H1 (cell line): ENCODE data around the gene MPDU1. TPM values are rescaled to one million over a fixed set of nuclear protein-coding genes. Genes with fewer than 3 reads are reported as not detected.

ENCODE experiments used
- CTCF ChIA-PET: fragments of 300-600 bp; sonication (Branson Sonifier 250); formaldehyde crosslinking; loops from one replicate; lab custom pipeline; 2021; ENCODE audit not compliant: partially characterized antibody; lab: Charles Lee
- POLR2A ChIA-PET: fragments of 300-600 bp; sonication (Branson Sonifier 250); formaldehyde crosslinking; loops from one replicate; lab custom pipeline; 2021; ENCODE audit warnings: inconsistent platforms; ENCODE audit not compliant: partially characterized antibody; lab: Charles Lee
- DNase-seq, 2 experiments: peaks; one replicate each; pipeline versions ENCODE4 v3.0.0 to v3.0.0-alpha.2; 2010 to 2022; ENCODE audit warnings: low spot score in 2 of 2, low read depth in 1 of 2, mixed read lengths in 1 of 2
- FAIRE-seq: peaks from 2 replicates; lab custom pipeline; 2011; peaks lifted over from hg19 to GRCh38; lab: Jason Lieb, UNC
- H2AFZ ChIP-seq: 2 replicates; pipeline ENCODE4 v1.8.1; 2012; ENCODE audit warnings: low read length, inconsistent platforms
- H2AK5ac ChIP-seq: 2 replicates; pipeline ENCODE4 v1.6.1; 2013; ENCODE audit warnings: low read depth, low read length
- H2BK120ac ChIP-seq: replicated peaks from 2 replicates; pipeline ENCODE3; 2013; ENCODE audit warnings: low read depth, low read length, inconsistent platforms
- H2BK12ac ChIP-seq: 2 replicates; pipeline ENCODE4 v1.6.1; 2013; ENCODE audit warnings: low read depth, low read length
- H2BK15ac ChIP-seq: 2 replicates; pipeline ENCODE4 v1.6.1; 2013; ENCODE audit warnings: low read length
- H2BK20ac ChIP-seq: 2 replicates; pipeline ENCODE4 v1.6.1; 2013; ENCODE audit warnings: low read length
- H2BK5ac ChIP-seq: 2 replicates; pipeline ENCODE4 v1.6.1; 2013; ENCODE audit warnings: low read depth, low read length
- H3K14ac ChIP-seq: 2 replicates; pipeline ENCODE4 v1.6.1; 2013; ENCODE audit warnings: inconsistent platforms; ENCODE audit not compliant: insufficient read length
- H3K18ac ChIP-seq: 2 replicates; pipeline ENCODE4 v1.6.1; 2013; ENCODE audit warnings: low read length; ENCODE audit errors: extremely low read depth
- H3K23ac ChIP-seq: 2 replicates; pipeline ENCODE4 v1.6.1; 2013; ENCODE audit warnings: inconsistent platforms; ENCODE audit not compliant: insufficient read length
- H3K23me2 ChIP-seq: 2 replicates; pipeline ENCODE4 v1.6.1; 2013; ENCODE audit warnings: low read depth, low read length
- H3K27ac ChIP-seq: 2 replicates; pipeline ENCODE4 v1.6.1; 2011; ENCODE audit warnings: low read depth, low read length, inconsistent platforms
- H3K27me3 ChIP-seq, 4 experiments: replicated peaks in 1 of 4; 1 replicate in 1 of 4; 2 replicates in 3 of 4; pipeline versions ENCODE4 v1.6.1 to v1.8.1; 2011 to 2013; ENCODE audit warnings: low read length in 3 of 4, mild to moderate bottlenecking in 3 of 4, inconsistent platforms in 2 of 4, mixed read lengths in 2 of 4, moderate library complexity in 1 of 4; ENCODE audit not compliant: control insufficient read depth in 3 of 4, insufficient read depth in 3 of 4; ENCODE audit errors: extremely low read depth in 1 of 4
- H3K36me3 ChIP-seq, 4 experiments: 2 replicates each; pipeline versions ENCODE4 v1.6.1 to v1.8.1; 2011 to 2013; ENCODE audit warnings: mild to moderate bottlenecking in 4 of 4, low read length in 3 of 4, moderate library complexity in 2 of 4, control low read depth in 1 of 4, inconsistent platforms in 1 of 4; ENCODE audit not compliant: insufficient read depth in 4 of 4, control insufficient read depth in 2 of 4
- H3K4ac ChIP-seq: replicated peaks from 2 replicates; pipeline ENCODE3; 2013; ENCODE audit warnings: low read length, low read depth, mixed read lengths, inconsistent platforms; ENCODE audit not compliant: insufficient read length
- H3K4me1 ChIP-seq, 4 experiments: replicated peaks in 1 of 4; 1 replicate in 1 of 4; 2 replicates in 3 of 4; pipeline versions ENCODE4 v1.6.1 to v1.8.1; 2011 to 2013; ENCODE audit warnings: low read length in 3 of 4, inconsistent platforms in 2 of 4, mixed read lengths in 1 of 4; ENCODE audit not compliant: insufficient read depth in 4 of 4, control insufficient read depth in 3 of 4
- H3K4me2 ChIP-seq, 2 experiments: 2 replicates each; pipeline versions ENCODE4 v1.6.1 to v1.8.1; 2011 to 2013; ENCODE audit warnings: low read depth in 2 of 2, low read length in 2 of 2, control low read depth in 1 of 2, inconsistent platforms in 1 of 2, mild to moderate bottlenecking in 1 of 2; ENCODE audit not compliant: insufficient read depth in 1 of 2
- H3K4me3 ChIP-seq, 4 experiments: fragments of 200-600, 300-600 bp in 1 of 4; sonication (generic), shearing (Covaris generic), sonication (Bioruptor Twin) in 1 of 4; 2 replicates each; pipeline versions ENCODE4 v1.5.1 to v1.8.1; 2011 to 2016; ENCODE audit warnings: low read length in 4 of 4, low read depth in 3 of 4, control low read depth in 2 of 4, inconsistent platforms in 2 of 4, mild to moderate bottlenecking in 2 of 4, mixed read lengths in 1 of 4, moderate library complexity in 1 of 4; ENCODE audit not compliant: insufficient read depth in 2 of 4; ENCODE audit errors: extremely low read depth in 1 of 4
- H3K56ac ChIP-seq: replicated peaks from 2 replicates; pipeline ENCODE3; 2013; ENCODE audit warnings: low read depth, mild to moderate bottlenecking, mixed read lengths, low read length, inconsistent platforms; ENCODE audit not compliant: insufficient read length
- H3K79me1 ChIP-seq: 2 replicates; pipeline ENCODE4 v1.6.1; 2013; ENCODE audit warnings: low read depth, low read length, control low read depth
- H3K79me2 ChIP-seq, 2 experiments: 2 replicates each; pipeline versions ENCODE4 v1.6.1 to v1.8.1; 2012 to 2013; ENCODE audit warnings: low read length in 2 of 2, mild to moderate bottlenecking in 2 of 2, inconsistent platforms in 1 of 2; ENCODE audit not compliant: insufficient read depth in 2 of 2, control insufficient read depth in 1 of 2
- H3K9ac ChIP-seq, 4 experiments: replicated peaks in 1 of 4; 1 replicate in 1 of 4; 2 replicates in 3 of 4; pipeline versions ENCODE4 v1.6.1 to v1.8.1; 2011 to 2013; ENCODE audit warnings: low read depth in 3 of 4, low read length in 3 of 4, control low read depth in 2 of 4, mild to moderate bottlenecking in 2 of 4, moderate library complexity in 2 of 4, inconsistent platforms in 1 of 4; ENCODE audit errors: extremely low read depth in 1 of 4
- H3K9me3 ChIP-seq, 2 experiments: 2 replicates each; pipeline versions ENCODE4 v1.6.1 to v1.8.1; 2012 to 2013; ENCODE audit warnings: mild to moderate bottlenecking in 2 of 2, moderate library complexity in 2 of 2, control low read depth in 1 of 2, inconsistent platforms in 1 of 2, low read depth in 1 of 2, low read length in 1 of 2, mixed read lengths in 1 of 2; ENCODE audit not compliant: insufficient read depth in 2 of 2
- H4K20me1 ChIP-seq, 2 experiments: replicated peaks in 1 of 2; 2 replicates each; pipeline versions ENCODE3 to v1.8.1; 2011 to 2013; ENCODE audit warnings: inconsistent platforms in 2 of 2, low read length in 2 of 2, mild to moderate bottlenecking in 1 of 2; ENCODE audit not compliant: insufficient read depth in 2 of 2, control insufficient read depth in 1 of 2
- H4K5ac ChIP-seq: 2 replicates; pipeline ENCODE4 v1.6.1; 2013; ENCODE audit warnings: low read length, low read depth, mixed read lengths, inconsistent platforms; ENCODE audit not compliant: insufficient read length
- H4K8ac ChIP-seq: 2 replicates; pipeline ENCODE4 v1.8.0; 2013; ENCODE audit warnings: mild to moderate bottlenecking, moderate library complexity, low read length, inconsistent platforms; ENCODE audit not compliant: insufficient read depth; ENCODE audit errors: extremely low read depth
- H4K91ac ChIP-seq: replicated peaks from 2 replicates; pipeline ENCODE3; 2013; ENCODE audit warnings: low read length, mixed read lengths, inconsistent platforms; ENCODE audit not compliant: insufficient read length
- CBX8 ChIP-seq: fragments of 300-800, 300-1000 bp; sonication (generic); IDR thresholded peaks from 2 replicates; pipeline ENCODE4 v1.7.1; 2016; ENCODE audit warnings: low read depth, low read length, borderline replicate concordance
- CTCF ChIP-seq, 3 experiments: IDR thresholded peaks; 1 replicate in 2 of 3; 2 replicates in 1 of 3; pipeline versions ENCODE4 v1.5.1 to v1.6.1; 2011; ENCODE audit warnings: low read length in 3 of 3, mild to moderate bottlenecking in 3 of 3, inconsistent platforms in 2 of 3, low read depth in 1 of 3, moderate library complexity in 1 of 3; ENCODE audit not compliant: insufficient read depth in 1 of 3; ENCODE audit errors: control extremely low read depth in 1 of 3
- EGR1 ChIP-seq: IDR thresholded peaks from 2 replicates; pipeline ENCODE4 v1.6.1; 2011; ENCODE audit warnings: low read depth, low read length, borderline replicate concordance
- NANOG ChIP-seq: IDR thresholded peaks from 2 replicates; pipeline ENCODE4 v1.6.1; 2011; ENCODE audit warnings: low read length, low read depth, mild to moderate bottlenecking, inconsistent platforms; ENCODE audit not compliant: insufficient read depth, poor library complexity, severe bottlenecking
- NRF1 ChIP-seq: IDR thresholded peaks from 2 replicates; pipeline ENCODE4 v1.6.1; 2011; ENCODE audit warnings: mild to moderate bottlenecking, low read depth, low read length, improper control_type of control experiment
- RNF2 ChIP-seq: fragments of 200-900, 300-1000 bp; sonication (generic); IDR thresholded peaks from 2 replicates; pipeline ENCODE4 v1.7.1; 2016; ENCODE audit warnings: borderline replicate concordance, low read depth, mild to moderate bottlenecking, antibody characterized with exemption, low read length; ENCODE audit not compliant: poor library complexity, severe bottlenecking; ENCODE audit errors: missing control alignments
- SIRT6 ChIP-seq: IDR thresholded peaks from one replicate; pipeline ENCODE4 v1.7.1; 2012; ENCODE audit warnings: low read length, inconsistent platforms
- SRF ChIP-seq: IDR thresholded peaks from 2 replicates; pipeline ENCODE4 v1.6.1; 2011; ENCODE audit warnings: mild to moderate bottlenecking, low read depth, low read length, moderate library complexity
- TAF7 ChIP-seq: optimal IDR thresholded peaks from 2 replicates; pipeline ENCODE3; 2011; ENCODE audit warnings: low read depth, mild to moderate bottlenecking, inconsistent platforms, low read length, moderate library complexity, borderline replicate concordance
- TEAD4 ChIP-seq: IDR thresholded peaks from 2 replicates; pipeline ENCODE4 v1.6.1; 2012; ENCODE audit warnings: low read depth, low read length, inconsistent platforms, mixed read lengths
- WGBS, 2 experiments: shearing (Covaris generic) in 1 of 2; methylation state at CpG; one replicate each; pipeline versions ENCODE4 v1.1.6 to v1.1.7; 2013 to 2015; ENCODE audit warnings: low lambda C conversion rate in 2 of 2, mixed read lengths in 2 of 2, inconsistent platforms in 1 of 2, low coverage in 1 of 2, missing lambda C conversion rate in 1 of 2; ENCODE audit not compliant: insufficient replicate concordance in 2 of 2, insufficient coverage in 1 of 2, insufficient read length in 1 of 2; ENCODE audit errors: extremely low coverage in 1 of 2, missing lambda C conversion rate in 1 of 2; 5-methylcytosine and 5-hydroxymethylcytosine counted together
- polyA plus RNA-seq, 7 experiments: library from polyadenylated mRNA; depleted of rRNA in 3 of 7; stranded (reverse) in 5 of 7; unstranded in 2 of 7; fragments of >200 nt in 5 of 7; fragments of 200-250 nt in 2 of 7; gene quantifications; 1 replicate in 5 of 7; 2 replicates in 1 of 7; 4 replicates in 1 of 7; pipeline versions ENCODE4 v1.2.1 to v1.2.3, GENCODE V29; 2011 to 2013; ENCODE audit warnings: missing spikeins in 2 of 7, mixed read lengths in 2 of 7
- total RNA-seq: library from RNA; stranded (reverse); fragmentation: NEBNext Ultra II Directional; extraction: Animal tissue kit (Norgen Biotek cat#: 25700); gene quantifications from 2 replicates; pipeline ENCODE4 v1.2.1, GENCODE V29; 2021

The MPDU1 gene
- total and polyA plus RNA-seq, 2 of the 8 experiments (the other 6 are each of a cell fraction or from before 2014, with no cell fraction given), result 63.2 to 142 TPM

- H3K36me3 ChIP-seq, result no peaks in the 10 kb centered on the region
- DNase-seq (no peak), FAIRE-seq (no peak)
- H3K14ac ChIP-seq, result no peak overlapping the region
- H3K56ac ChIP-seq, result no peak overlapping the region
- H3K27ac ChIP-seq, result no peak overlapping the region
- no peak overlapping the region for H3K4me2 ChIP-seq
- H3K18ac ChIP-seq, result no peak overlapping the region
- H2BK5ac ChIP-seq, result no peak overlapping the region
- H2BK120ac ChIP-seq, result no peak overlapping the region
- no peak overlapping the region for H2BK20ac ChIP-seq
- H3K23ac ChIP-seq, result no peak overlapping the region
- H3K4me1 ChIP-seq, result peaks cover 0 to 4% (median 3%) of the 10 kb centered on the region in 4 experiments; a peak in 2 of 7 replicates
- CTCF ChIA-PET, result interaction anchor here (0.9 to 2.2 kb wide), 2 partner anchors 16 to 36 kb away, joined by 3 to 13 read pairs; no protein-coding TSS in a partner anchor
- H4K8ac ChIP-seq, result no peak overlapping the region
- H4K20me1 ChIP-seq, result peaks cover 0 to 5% of the 10 kb centered on the region in 2 experiments
- peaks cover 0 to 5% (median 3%) of the 10 kb centered on the region in 4 experiments; a peak in 4 of 7 replicates for H3K27me3 ChIP-seq
- no peak overlapping the region for H3K4ac ChIP-seq
- H4K91ac ChIP-seq, result no peak overlapping the region
- no peak overlapping the region for H2BK12ac ChIP-seq
- H2BK15ac ChIP-seq, result no peak overlapping the region
- no peaks in the 10 kb centered on the region for H3K79me2 ChIP-seq
- POLR2A ChIA-PET, result interaction anchor here (37.5 kb wide), 1 partner anchor 37 kb away, joined by 1144 read pairs; the partner anchor contains the start of genes CD68, MPDU1 and SOX15
- no peak overlapping the region for H2AFZ ChIP-seq
- 71% methylated on average over 6 of the region's 6 CpGs; no CpG with 5 or more reads in 1 of the 2 experiments for WGBS, 2 experiments
- no peaks in the 10 kb centered on the region for H3K79me1 ChIP-seq
- no peak overlapping the region for H4K5ac ChIP-seq
- H3K23me2 ChIP-seq, result peaks cover 6% of the 10 kb centered on the region; the same call in 1 of the 2 replicates
- H3K9ac ChIP-seq, result no peak overlapping the region
- H2AK5ac ChIP-seq, result no peak overlapping the region
- H3K4me3 ChIP-seq, result no peak overlapping the region
- no peaks in the 10 kb centered on the region for H3K9me3 ChIP-seq
- TF ChIP-seq TEAD4 (no peak), TAF7 (no peak), SIRT6 (no peak), CBX8 (no peak), NANOG (no peak), CTCF (IDR thresholded peaks at IDR 0.05; ENCODE audit: control extremely low read depth in 1 of 3, insufficient read depth in 1 of 3, low read depth in 1 of 3, low read length in 3 of 3) (no peak), RNF2 (no peak), SRF (no peak), EGR1 (no peak), NRF1 (no peak)
Observed at GRCh38 chr17:7544911-7545310, 38.7 kb upstream of the MPDU1 start.
